HepG2 (cell line): Measurements from ENCODE around the gene PCSK2. TPM values are rescaled to one million over a fixed set of nuclear protein-coding genes. Genes with fewer than 3 reads are reported as not detected.

Experiments
- ATAC-seq: fragments of 200-7000 bp; cut with Tn5 transposase; 3 replicates; pipeline ENCODE4 v1.9.1; 2020; ENCODE audit warnings: mild to moderate bottlenecking, moderate library complexity
- BruUV-seq: library from RNA; stranded (reverse); fragments of 400-500 nt; replicated peaks from 2 replicates; lab custom pipeline; 2021; lab: Mats Ljungman, UMichigan
- CTCF ChIA-PET: fragments of 300-600 bp; formaldehyde crosslinking; extraction: SDS; loops from one replicate; lab custom pipeline; 2021; ENCODE audit warnings: low total read pairs, inconsistent platforms, low intra/inter-chr PET ratio; lab: Yijun Ruan, JAX
- POLR2A ChIA-PET: fragments of 350-600 bp; sonication (Branson Sonifier 250); formaldehyde crosslinking; loops from one replicate; lab custom pipeline; 2020; ENCODE audit warnings: antibody characterized with exemption, inconsistent platforms; lab: Yijun Ruan, JAX
- DNase-seq: peaks from one replicate; pipeline ENCODE4 v3.0.0-alpha.2; 2015; ENCODE audit warnings: low spot score
- FAIRE-seq: peaks from 3 replicates; lab custom pipeline; 2011; peaks lifted over from hg19 to GRCh38; lab: Jason Lieb, UNC
- H2AFZ ChIP-seq: one replicate; pipeline ENCODE4 v1.6.1; 2011; ENCODE audit warnings: low read length, inconsistent platforms
- H3K27ac ChIP-seq: fragments of 300-600 bp; 3 replicates; pipeline ENCODE4 v1.8.0; 2011; ENCODE audit warnings: mixed run types, mild to moderate bottlenecking, mixed read lengths, low read length, inconsistent platforms; ENCODE audit not compliant: insufficient read depth; ENCODE audit errors: extremely low read length
- H3K27me3 ChIP-seq, 2 experiments: fragments of 200-600 bp in 1 of 2; 2 replicates in 1 of 2; 3 replicates in 1 of 2; pipeline versions ENCODE4 v1.6.0 to v1.8.0; 2011; ENCODE audit warnings: low read length in 2 of 2, mild to moderate bottlenecking in 2 of 2, moderate library complexity in 2 of 2, inconsistent platforms in 1 of 2; ENCODE audit not compliant: insufficient read depth in 2 of 2, control insufficient read depth in 1 of 2
- H3K36me3 ChIP-seq, 2 experiments: fragments of 200-600 bp in 1 of 2; replicated peaks in 1 of 2; 2 replicates in 1 of 2; 3 replicates in 1 of 2; pipeline versions ENCODE4 v1.5.1 to v1.8.0; 2011; ENCODE audit warnings: low read length in 2 of 2, inconsistent platforms in 1 of 2; ENCODE audit not compliant: insufficient read depth in 2 of 2, control insufficient read depth in 1 of 2
- H3K4me1 ChIP-seq: 2 replicates; pipeline ENCODE4 v1.5.1; 2012; ENCODE audit warnings: low read length, inconsistent platforms; ENCODE audit not compliant: insufficient read depth
- H3K4me2 ChIP-seq: 2 replicates; pipeline ENCODE4 v1.6.0; 2011; ENCODE audit warnings: low read depth, low read length, inconsistent platforms
- H3K4me3 ChIP-seq, 3 experiments: fragments of 200-600 bp in 1 of 3; sonication (generic), shearing (Covaris generic) in 1 of 3; replicated peaks in 1 of 3; 2 replicates each; pipeline ENCODE4 v1.5.1; 2011 to 2016; ENCODE audit warnings: low read length in 3 of 3, inconsistent platforms in 2 of 3, low read depth in 2 of 3, mild to moderate bottlenecking in 2 of 3, control low read depth in 1 of 3, mixed read lengths in 1 of 3; ENCODE audit not compliant: insufficient read depth in 1 of 3
- H3K79me2 ChIP-seq: one replicate; pipeline ENCODE4 v1.6.1; 2011; ENCODE audit warnings: low read length, inconsistent platforms; ENCODE audit not compliant: insufficient read depth
- H3K9ac ChIP-seq: 2 replicates; pipeline ENCODE4 v1.6.0; 2011; ENCODE audit warnings: mild to moderate bottlenecking, low read depth, low read length, inconsistent platforms; ENCODE audit not compliant: insufficient read depth
- H3K9me3 ChIP-seq: 2 replicates; pipeline ENCODE4 v1.5.1; 2012; ENCODE audit warnings: mild to moderate bottlenecking, low read length
- H4K20me1 ChIP-seq: 2 replicates; pipeline ENCODE4 v1.6.0; 2011; ENCODE audit warnings: inconsistent platforms, mild to moderate bottlenecking, low read length, moderate library complexity; ENCODE audit not compliant: insufficient read depth
- ZNF768 ChIP-seq: sonication (generic); formaldehyde crosslinking; IDR thresholded peaks from 2 replicates; pipeline ENCODE4 v1.4.0; 2020; ENCODE audit warnings: missing genetic modification reagents
- WGBS: methylation state at CpG from one replicate; pipeline ENCODE4 v1.1.6; 2017; ENCODE audit warnings: low lambda C conversion rate; 5-methylcytosine and 5-hydroxymethylcytosine counted together
- in situ Hi-C: cut with HindIII; loops from 2 replicates; pipeline ENCODE4 v1.10.0; 2017; ENCODE audit warnings: low pct_unique_long_range_greater_than_20kb; ENCODE audit not compliant: extremely low pct_ligation_motif_present
- intact Hi-C: fragments of 100-400 bp; cut with micrococcal nuclease; formaldehyde crosslinking; loops from one replicate; pipeline ENCODE4 v1.10.0; 2022; ENCODE audit not compliant: unreplicated experiment
- polyA plus RNA-seq, 8 experiments: library from polyadenylated mRNA; depleted of rRNA in 3 of 8; stranded (reverse) in 7 of 8; unstranded in 1 of 8; fragments of >200 nt; fragmentation: Illumina TruSeq in 4 of 8; extraction: Trizol in 4 of 8; gene quantifications; 2 replicates each; pipeline versions ENCODE4 v1.2.1 to v1.2.3, GENCODE V29; 2011 to 2016; ENCODE audit warnings: low read depth in 4 of 8, missing spikeins in 1 of 8, mixed read lengths in 1 of 8; ENCODE audit not compliant: insufficient read depth in 1 of 8
- total RNA-seq, 5 experiments: library from RNA; depleted of rRNA; stranded (reverse); fragments of >200 nt; fragmentation: Illumina TruSeq; extraction: Trizol; gene quantifications; 2 replicates each; pipeline ENCODE4 v1.2.3, GENCODE V29; 2016; ENCODE audit warnings: low read depth in 1 of 5
- TF ChIP-seq, protein P1 (sequence below): sonication (generic); formaldehyde crosslinking; IDR thresholded peaks from 2 replicates; pipeline ENCODE4 v1.8.1; 2022; ENCODE audit warnings: low read depth, mild to moderate bottlenecking, missing genetic modification reagents
- TF ChIP-seq, protein P2 (sequence below): sonication (generic); formaldehyde crosslinking; IDR thresholded peaks from 2 replicates; pipeline ENCODE4 v1.9.0; 2021; ENCODE audit warnings: missing genetic modification reagents, borderline replicate concordance
- TF ChIP-seq, protein P3 (sequence below): sonication (generic); formaldehyde crosslinking; IDR thresholded peaks from 2 replicates; pipeline ENCODE4 v1.9.0; 2022; ENCODE audit warnings: low read depth, missing genetic modification reagents

The PCSK2 gene
- total and polyA plus RNA-seq, 2 of the 13 experiments (the other 11 are each of a cell fraction or from before 2014, with no cell fraction given), result not detected

DNA sequence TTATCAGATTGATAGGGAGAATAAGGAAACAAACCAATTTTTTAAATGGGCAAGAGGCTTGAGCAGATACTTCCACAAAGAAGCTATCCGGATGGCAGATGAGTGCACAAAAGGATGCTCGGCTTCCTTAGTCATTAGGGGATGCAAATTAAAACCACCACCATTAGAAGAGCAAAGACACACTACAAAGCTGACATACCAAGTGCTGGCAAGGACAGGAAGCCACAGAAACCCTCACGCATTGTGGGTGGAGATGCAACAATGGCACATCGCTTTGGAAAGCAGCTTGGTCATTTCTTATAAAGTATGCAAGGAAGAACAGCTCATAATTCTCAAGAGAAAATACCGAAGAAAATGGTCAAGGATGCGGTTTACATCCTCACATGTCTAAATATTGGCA is 284.6 kb downstream of the PCSK2 start (continued):
- TF ChIP-seq, protein P1, sequence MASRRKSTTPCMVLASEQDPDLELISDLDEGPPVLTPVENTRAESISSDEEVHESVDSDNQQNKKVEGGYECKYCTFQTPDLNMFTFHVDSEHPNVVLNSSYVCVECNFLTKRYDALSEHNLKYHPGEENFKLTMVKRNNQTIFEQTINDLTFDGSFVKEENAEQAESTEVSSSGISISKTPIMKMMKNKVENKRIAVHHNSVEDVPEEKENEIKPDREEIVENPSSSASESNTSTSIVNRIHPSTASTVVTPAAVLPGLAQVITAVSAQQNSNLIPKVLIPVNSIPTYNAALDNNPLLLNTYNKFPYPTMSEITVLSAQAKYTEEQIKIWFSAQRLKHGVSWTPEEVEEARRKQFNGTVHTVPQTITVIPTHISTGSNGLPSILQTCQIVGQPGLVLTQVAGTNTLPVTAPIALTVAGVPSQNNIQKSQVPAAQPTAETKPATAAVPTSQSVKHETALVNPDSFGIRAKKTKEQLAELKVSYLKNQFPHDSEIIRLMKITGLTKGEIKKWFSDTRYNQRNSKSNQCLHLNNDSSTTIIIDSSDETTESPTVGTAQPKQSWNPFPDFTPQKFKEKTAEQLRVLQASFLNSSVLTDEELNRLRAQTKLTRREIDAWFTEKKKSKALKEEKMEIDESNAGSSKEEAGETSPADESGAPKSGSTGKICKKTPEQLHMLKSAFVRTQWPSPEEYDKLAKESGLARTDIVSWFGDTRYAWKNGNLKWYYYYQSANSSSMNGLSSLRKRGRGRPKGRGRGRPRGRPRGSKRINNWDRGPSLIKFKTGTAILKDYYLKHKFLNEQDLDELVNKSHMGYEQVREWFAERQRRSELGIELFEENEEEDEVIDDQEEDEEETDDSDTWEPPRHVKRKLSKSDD (CRISPR knock-in tag), result no peak
- TF ChIP-seq, protein P2, sequence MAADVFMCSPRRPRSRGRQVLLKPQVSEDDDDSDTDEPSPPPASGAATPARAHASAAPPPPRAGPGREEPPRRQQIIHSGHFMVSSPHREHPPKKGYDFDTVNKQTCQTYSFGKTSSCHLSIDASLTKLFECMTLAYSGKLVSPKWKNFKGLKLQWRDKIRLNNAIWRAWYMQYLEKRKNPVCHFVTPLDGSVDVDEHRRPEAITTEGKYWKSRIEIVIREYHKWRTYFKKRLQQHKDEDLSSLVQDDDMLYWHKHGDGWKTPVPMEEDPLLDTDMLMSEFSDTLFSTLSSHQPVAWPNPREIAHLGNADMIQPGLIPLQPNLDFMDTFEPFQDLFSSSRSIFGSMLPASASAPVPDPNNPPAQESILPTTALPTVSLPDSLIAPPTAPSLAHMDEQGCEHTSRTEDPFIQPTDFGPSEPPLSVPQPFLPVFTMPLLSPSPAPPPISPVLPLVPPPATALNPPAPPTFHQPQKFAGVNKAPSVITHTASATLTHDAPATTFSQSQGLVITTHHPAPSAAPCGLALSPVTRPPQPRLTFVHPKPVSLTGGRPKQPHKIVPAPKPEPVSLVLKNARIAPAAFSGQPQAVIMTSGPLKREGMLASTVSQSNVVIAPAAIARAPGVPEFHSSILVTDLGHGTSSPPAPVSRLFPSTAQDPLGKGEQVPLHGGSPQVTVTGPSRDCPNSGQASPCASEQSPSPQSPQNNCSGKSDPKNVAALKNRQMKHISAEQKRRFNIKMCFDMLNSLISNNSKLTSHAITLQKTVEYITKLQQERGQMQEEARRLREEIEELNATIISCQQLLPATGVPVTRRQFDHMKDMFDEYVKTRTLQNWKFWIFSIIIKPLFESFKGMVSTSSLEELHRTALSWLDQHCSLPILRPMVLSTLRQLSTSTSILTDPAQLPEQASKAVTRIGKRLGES, result no peak
- TF ChIP-seq, all 625 proteins: peak for 0

DNA sequence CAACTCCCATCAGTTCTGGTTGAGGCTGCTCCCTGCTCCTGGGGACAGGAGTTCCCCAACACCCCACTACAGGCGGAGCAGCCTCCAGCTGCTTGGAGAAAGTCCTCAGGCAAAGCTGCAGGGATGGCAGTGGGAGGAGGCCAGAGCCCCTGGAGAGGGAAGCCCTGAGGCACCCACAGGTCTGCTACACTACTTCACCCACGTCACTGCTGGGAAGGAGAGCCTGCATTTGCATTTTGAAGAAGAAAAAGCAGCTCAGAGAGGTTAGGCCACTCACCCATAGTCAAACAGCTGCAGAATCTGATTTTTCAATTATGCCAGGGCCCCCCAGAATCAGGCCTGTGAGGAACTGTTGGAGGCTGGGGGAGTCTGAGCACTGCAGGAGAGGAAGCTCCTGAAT is 287.1 kb downstream of the PCSK2 start:
- no peak for DNase-seq
- no peak overlapping the region for H3K27ac ChIP-seq
- no peak overlapping the region for H2AFZ ChIP-seq
- ChIA-PET CTCF (no interaction called here), POLR2A (interaction anchor here (0.8 to 1.3 kb wide), 2 partner anchors 9 to 651 kb away, joined by 3 read pairs; no protein-coding TSS in a partner anchor)
- no peaks in the 10 kb centered on the region for H3K36me3 ChIP-seq
- H3K9ac ChIP-seq, result no peak overlapping the region
- no peaks in the 10 kb centered on the region for H3K9me3 ChIP-seq
- WGBS, result 54% methylated on average over 2 of the region's 2 CpGs
- peak; percentile 85 for TF ChIP-seq ZNF768
- TF ChIP-seq, protein P3, sequence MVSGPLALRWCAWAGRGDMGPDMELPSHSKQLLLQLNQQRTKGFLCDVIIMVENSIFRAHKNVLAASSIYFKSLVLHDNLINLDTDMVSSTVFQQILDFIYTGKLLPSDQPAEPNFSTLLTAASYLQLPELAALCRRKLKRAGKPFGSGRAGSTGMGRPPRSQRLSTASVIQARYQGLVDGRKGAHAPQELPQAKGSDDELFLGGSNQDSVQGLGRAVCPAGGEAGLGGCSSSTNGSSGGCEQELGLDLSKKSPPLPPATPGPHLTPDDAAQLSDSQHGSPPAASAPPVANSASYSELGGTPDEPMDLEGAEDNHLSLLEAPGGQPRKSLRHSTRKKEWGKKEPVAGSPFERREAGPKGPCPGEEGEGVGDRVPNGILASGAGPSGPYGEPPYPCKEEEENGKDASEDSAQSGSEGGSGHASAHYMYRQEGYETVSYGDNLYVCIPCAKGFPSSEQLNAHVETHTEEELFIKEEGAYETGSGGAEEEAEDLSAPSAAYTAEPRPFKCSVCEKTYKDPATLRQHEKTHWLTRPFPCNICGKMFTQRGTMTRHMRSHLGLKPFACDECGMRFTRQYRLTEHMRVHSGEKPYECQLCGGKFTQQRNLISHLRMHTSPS, result no peak
- TF ChIP-seq, all 625 proteins: peak for 1
- Histone ChIP-seq H3K4me2 (no peak overlapping the region), H3K4me1 (peaks cover 9% of the 10 kb centered on the region; the same call in 1 of the 2 replicates), H3K27me3 (peaks cover 1 to 46% of the 10 kb centered on the region in 2 experiments; a peak in 4 of 5 replicates), H3K4me3 (no peak overlapping the region), H4K20me1 (no peaks in the 10 kb centered on the region), H3K79me2 (no peaks in the 10 kb centered on the region)
- ATAC-seq (no peak), FAIRE-seq (no peak)
- intact Hi-C loops (no loop called here), in situ Hi-C loops (loop anchor here (25.0 kb wide), 1 partner anchor 773 kb away; the partner anchor contains the start of gene ZNF133)
- BruUV-seq, result no TSS peak
